Activated naive CD8-positive, alpha-beta T cell treated with anti-CD3 and anti-CD28 coated beads for 36 hours (primary cell): ENCODE results near the gene SEPHS2. TPM values are rescaled to one million over a fixed set of nuclear protein-coding genes. Genes with fewer than 3 reads are reported as not detected.
"Not testable (repeated sequence)": the region's sequence is repeated elsewhere in the genome, so short reads cannot be mapped to it uniquely, and the experiment has no call there.

Experiments used
- DNase-seq: peaks from one replicate; pipeline ENCODE4 v3.0.0; 2021
- H3K27ac Mint-ChIP-seq: one replicate; pipeline ENCODE4 v1.8.0; 2022; ENCODE audit warnings: mild to moderate bottlenecking, moderate library complexity, mixed read lengths
- H3K27me3 Mint-ChIP-seq: one replicate; pipeline ENCODE4 v1.8.0; 2022; ENCODE audit warnings: mild to moderate bottlenecking, mixed read lengths
- H3K36me3 Mint-ChIP-seq: one replicate; pipeline ENCODE4 v1.8.0; 2021; ENCODE audit warnings: mild to moderate bottlenecking, mixed read lengths
- H3K4me1 Mint-ChIP-seq: one replicate; pipeline ENCODE4 v1.8.0; 2021; ENCODE audit warnings: mixed read lengths
- H3K4me3 Mint-ChIP-seq: one replicate; pipeline ENCODE4 v1.8.0; 2022; ENCODE audit warnings: mild to moderate bottlenecking, moderate library complexity, mixed read lengths
- H3K9me3 Mint-ChIP-seq: one replicate; pipeline ENCODE4 v1.8.0; 2022; ENCODE audit warnings: mixed read lengths
- total RNA-seq, 2 experiments: library from RNA; stranded (reverse); gene quantifications; one replicate each; pipeline ENCODE4 v1.2.3, GENCODE V29; 2021

SEPHS2 gene
- total RNA-seq, 2 experiments from 2014 or later = 80.1 to 80.6 TPM

DNA sequence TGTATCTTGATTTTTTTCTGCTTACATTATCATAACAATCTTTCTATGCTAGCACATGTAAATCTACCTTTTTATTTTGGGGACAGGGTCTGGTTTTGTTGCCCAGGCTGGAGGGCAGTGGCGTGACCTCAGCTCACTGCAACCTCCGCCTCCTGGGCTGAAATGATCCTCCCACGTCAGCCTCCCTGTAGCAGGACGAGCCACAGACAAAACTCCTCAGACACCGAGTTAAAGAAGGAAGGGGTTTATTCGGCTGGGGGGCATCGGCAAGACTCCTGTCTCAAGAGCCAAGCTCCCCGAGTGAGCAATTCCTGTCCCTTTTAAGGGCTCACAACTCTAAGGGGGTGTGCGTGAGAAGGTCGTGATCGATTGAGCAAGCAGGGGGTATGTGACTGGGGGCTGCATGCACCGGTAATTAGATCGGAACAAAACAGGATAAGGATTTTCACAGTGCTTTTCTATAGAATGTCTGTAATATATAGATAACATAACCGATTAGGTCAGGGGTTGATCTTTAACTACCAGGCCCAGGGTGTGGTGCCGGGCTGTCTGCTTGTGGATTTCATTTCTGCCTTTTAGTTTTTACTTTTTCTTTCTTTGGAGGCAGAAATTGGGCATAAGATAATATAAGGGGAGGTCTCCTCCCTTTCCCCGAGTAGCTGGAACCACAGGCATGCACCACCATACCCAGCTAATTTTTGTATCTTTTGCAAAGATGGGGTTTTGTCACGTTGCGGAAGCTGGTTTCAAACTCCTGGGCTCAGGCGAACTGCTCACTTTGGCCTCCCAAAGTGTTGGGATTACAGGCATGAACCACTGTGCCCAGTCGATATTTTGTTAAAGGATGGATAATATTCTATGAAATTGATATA, 7.3 kb upstream of the SEPHS2 start:
- H3K4me1 Mint-ChIP-seq = peaks cover 46% of the 10 kb centered on the region
- DNase-seq, H3K9me3 Mint-ChIP-seq, H3K4me3 Mint-ChIP-seq, H3K27me3 Mint-ChIP-seq, H3K36me3 Mint-ChIP-seq, H3K27ac Mint-ChIP-seq: not testable (repeated sequence)

GRCh38 chr16:30449116-30449435, 3.4 kb upstream of the SEPHS2 start:
- no peak for DNase-seq
- H3K4me1 Mint-ChIP-seq = peaks cover 36% of the 10 kb centered on the region
- no peaks in the 10 kb centered on the region for H3K27me3 Mint-ChIP-seq
- peaks cover 16% of the 10 kb centered on the region for H3K36me3 Mint-ChIP-seq
- H3K27ac Mint-ChIP-seq = no peak overlapping the region
- no peak overlapping the region for H3K4me3 Mint-ChIP-seq
- H3K9me3 Mint-ChIP-seq = peaks cover 5% of the 10 kb centered on the region

GRCh38 chr16:30447512-30448226, 2.0 kb upstream of the SEPHS2 start:
- Mint-ChIP-seq H3K9me3 (peaks cover 5% of the 10 kb centered on the region), H3K4me1 (peaks cover 44% of the 10 kb centered on the region), H3K27ac (no peak overlapping the region), H3K36me3 (peaks cover 27% of the 10 kb centered on the region), H3K27me3 (no peaks in the 10 kb centered on the region), H3K4me3 (no peak overlapping the region)
- no peak for DNase-seq

DNA sequence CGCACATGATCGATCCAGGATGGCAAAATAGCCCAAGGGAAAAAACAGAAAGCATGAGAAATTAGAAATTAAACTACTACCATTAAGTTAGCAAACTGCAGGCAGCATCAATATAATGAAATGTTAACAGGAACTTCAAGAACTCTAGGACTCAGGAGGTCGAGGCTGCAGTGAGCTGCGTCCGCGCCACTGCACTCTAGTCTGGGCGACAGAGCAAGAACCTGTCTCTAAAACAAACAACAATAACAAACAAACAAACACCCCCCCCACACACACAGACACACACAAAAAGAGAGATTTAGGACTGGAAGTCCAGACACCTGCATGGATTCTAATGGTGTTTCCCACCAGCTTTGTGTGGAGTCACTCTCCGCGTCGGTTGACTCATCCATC, 525 bp upstream of the SEPHS2 start:
- Mint-ChIP-seq H3K36me3 (peaks cover 30% of the 10 kb centered on the region), H3K4me3 (peak overlapping the region; percentile 94), H3K27ac (peak overlapping the region; percentile 96), H3K27me3 (no peaks in the 10 kb centered on the region), H3K4me1 (peaks cover 42% of the 10 kb centered on the region), H3K9me3 (peaks cover 5% of the 10 kb centered on the region)
- DNase-seq = no peak

DNA sequence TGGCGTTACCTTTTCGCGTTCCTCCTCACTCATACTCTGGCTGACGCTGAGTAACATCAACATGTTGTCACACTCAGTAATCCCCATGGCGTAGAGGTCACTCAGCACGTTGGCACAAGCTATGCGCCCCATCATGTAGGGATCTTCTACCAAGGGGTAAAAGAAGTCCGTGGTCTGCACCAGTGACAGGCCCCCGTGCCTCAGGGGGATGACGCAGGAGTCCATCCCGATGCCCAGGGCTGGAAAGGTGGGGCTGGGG, 596 bp downstream of the SEPHS2 start:
- H3K36me3 Mint-ChIP-seq = peaks cover 30% of the 10 kb centered on the region
- H3K27me3 Mint-ChIP-seq = no peaks in the 10 kb centered on the region

GRCh38 chr16:30444231-30445148, 1.2 kb downstream of the SEPHS2 start:
- H3K9me3 Mint-ChIP-seq = peaks cover 5% of the 10 kb centered on the region
- DNase-seq = no peak
- no peaks in the 10 kb centered on the region for H3K27me3 Mint-ChIP-seq
- H3K4me1 Mint-ChIP-seq = peaks cover 31% of the 10 kb centered on the region
- H3K36me3 Mint-ChIP-seq = peaks cover 30% of the 10 kb centered on the region
- peak overlapping the region; percentile 94 for H3K4me3 Mint-ChIP-seq
- peak overlapping the region; percentile 83 for H3K27ac Mint-ChIP-seq

More for the DNA sequence above, 596 bp downstream of the SEPHS2 start:
- DNase-seq = no peak
- H3K9me3 Mint-ChIP-seq = peaks cover 5% of the 10 kb centered on the region
- peak overlapping the region; percentile 83 for H3K27ac Mint-ChIP-seq
- peaks cover 32% of the 10 kb centered on the region for H3K4me1 Mint-ChIP-seq
- peak overlapping the region; percentile 94 for H3K4me3 Mint-ChIP-seq

GRCh38 chr16:30443631-30444030, 2.0 kb downstream of the SEPHS2 start:
- no peak for DNase-seq
- peaks cover 30% of the 10 kb centered on the region for H3K36me3 Mint-ChIP-seq
- peak overlapping the region; percentile 94 for H3K4me3 Mint-ChIP-seq
- peaks cover 5% of the 10 kb centered on the region for H3K9me3 Mint-ChIP-seq
- H3K27ac Mint-ChIP-seq = no peak overlapping the region
- H3K4me1 Mint-ChIP-seq = peaks cover 31% of the 10 kb centered on the region
- H3K27me3 Mint-ChIP-seq = no peaks in the 10 kb centered on the region

- no peak for DNase-seq
- Mint-ChIP-seq H3K4me3 (no peak overlapping the region), H3K36me3 (peaks cover 22% of the 10 kb centered on the region), H3K27ac (no peak overlapping the region), H3K4me1 (peaks cover 21% of the 10 kb centered on the region), H3K9me3 (no peaks in the 10 kb centered on the region), H3K27me3 (no peaks in the 10 kb centered on the region)
These were observed 5.8 kb downstream of the SEPHS2 start for GRCh38 chr16:30439720-30440348.

- H3K36me3 Mint-ChIP-seq = peaks cover 12% of the 10 kb centered on the region
- H3K9me3 Mint-ChIP-seq = no peaks in the 10 kb centered on the region
- no peak for DNase-seq
- peaks cover 17% of the 10 kb centered on the region for H3K4me1 Mint-ChIP-seq
- H3K27ac Mint-ChIP-seq = no peak overlapping the region
- H3K27me3 Mint-ChIP-seq = no peaks in the 10 kb centered on the region
- no peak overlapping the region for H3K4me3 Mint-ChIP-seq
These were observed 6.8 kb downstream of the SEPHS2 start for GRCh38 chr16:30438835-30439234.

- no peaks in the 10 kb centered on the region for H3K9me3 Mint-ChIP-seq
- H3K4me1 Mint-ChIP-seq = peaks cover 8% of the 10 kb centered on the region
- no peaks in the 10 kb centered on the region for H3K27me3 Mint-ChIP-seq
- H3K4me3 Mint-ChIP-seq = no peak overlapping the region
- peaks cover 3% of the 10 kb centered on the region for H3K36me3 Mint-ChIP-seq
- no peak for DNase-seq
- H3K27ac Mint-ChIP-seq = no peak overlapping the region
These were observed 8.1 kb downstream of the SEPHS2 start for GRCh38 chr16:30437511-30438046.

GRCh38 chr16:30434852-30435251, 10.8 kb downstream of the SEPHS2 start:
- Mint-ChIP-seq H3K4me3 (no peak overlapping the region), H3K27ac (peak overlapping the region; percentile 11), H3K4me1 (peaks cover 8% of the 10 kb centered on the region), H3K27me3 (no peaks in the 10 kb centered on the region), H3K9me3 (no peaks in the 10 kb centered on the region), H3K36me3 (no peaks in the 10 kb centered on the region)
- peak; percentile 66 for DNase-seq

DNA sequence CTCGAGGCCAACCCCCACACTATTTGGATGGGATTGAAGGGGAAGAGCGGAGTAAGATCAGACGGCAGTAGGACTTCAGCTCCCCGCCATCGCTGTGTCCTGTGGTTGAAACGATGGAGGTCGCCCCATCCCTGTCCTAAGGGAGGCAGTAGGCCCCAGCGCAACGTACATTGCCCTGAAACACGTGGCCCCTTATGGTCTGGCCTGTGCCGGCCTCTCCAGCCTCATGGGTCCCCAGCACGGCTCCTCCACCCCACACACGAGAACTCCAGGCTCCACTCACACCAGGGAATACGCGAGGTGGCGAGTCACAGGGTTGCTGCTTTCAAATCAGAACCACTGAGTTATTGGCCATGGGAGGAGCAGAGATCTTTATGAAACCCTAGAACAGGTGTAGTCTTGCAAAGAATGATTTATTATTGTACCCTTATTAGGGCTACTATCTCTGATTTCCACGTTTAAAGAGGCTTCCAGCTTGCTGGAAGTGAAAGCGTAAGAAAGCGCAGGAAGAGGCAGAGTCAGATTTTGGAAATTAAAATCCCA, 15.2 kb downstream of the SEPHS2 start:
- Mint-ChIP-seq H3K27me3 (no peaks in the 10 kb centered on the region), H3K4me1 (peaks cover 25% of the 10 kb centered on the region), H3K27ac (no peak overlapping the region), H3K36me3 (peaks cover 27% of the 10 kb centered on the region), H3K4me3 (no peak overlapping the region), H3K9me3 (no peaks in the 10 kb centered on the region)
- DNase-seq = no peak

DNA sequence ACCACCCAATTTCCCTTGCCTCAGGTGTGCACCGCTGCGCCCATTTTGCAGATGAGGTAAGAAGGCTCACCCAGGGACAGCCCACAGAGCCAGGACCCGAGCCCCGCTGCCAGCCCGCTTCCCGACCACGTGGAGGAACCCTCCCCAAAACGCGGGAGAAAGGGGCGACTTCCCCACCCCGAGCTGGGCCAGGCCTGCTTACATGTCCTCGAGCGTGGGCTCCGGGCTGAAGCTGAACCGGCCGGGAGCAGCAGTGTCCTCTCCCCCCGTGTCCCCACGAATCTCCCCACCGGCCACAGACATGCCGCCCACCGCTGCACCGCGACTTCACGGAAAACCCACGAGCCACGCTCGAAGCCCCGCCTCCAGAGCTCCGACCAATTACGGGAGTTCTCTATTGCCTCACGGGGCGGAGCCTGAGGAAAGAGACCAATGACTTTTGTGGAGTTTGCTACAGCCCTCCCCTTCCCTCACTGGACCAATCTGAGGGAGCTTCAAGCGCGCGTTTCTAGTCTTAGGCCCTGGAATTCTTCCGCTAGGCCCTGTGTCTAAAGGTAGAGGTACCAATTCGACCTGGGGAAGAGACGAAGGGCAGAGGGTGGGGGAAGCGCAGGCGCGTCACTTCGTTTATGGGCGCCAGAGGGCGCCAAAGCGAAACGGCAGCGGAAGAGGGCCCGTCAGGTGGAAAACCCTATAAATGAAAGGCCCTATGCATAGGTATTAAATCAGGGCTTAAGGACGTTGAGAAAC, 15.8 kb downstream of the SEPHS2 start, which contains the start of gene DCTPP1:
DCTPP1 (minus strand) TSS at position 353 of the 750 bp plus-strand sequence; CDS start at position 303, 50 bp downstream.
- Mint-ChIP-seq H3K27me3 (no peaks in the 10 kb centered on the region), H3K36me3 (peaks cover 28% of the 10 kb centered on the region), H3K4me3 (no peak within 1 kb of the TSS), H3K9me3 (no peaks in the 10 kb centered on the region), H3K4me1 (peaks cover 24% of the 10 kb centered on the region), H3K27ac (no peak within 1 kb of the TSS)
- peak; percentile 95 for DNase-seq

- peaks cover 22% of the 10 kb centered on the region for H3K4me1 Mint-ChIP-seq
- no peaks in the 10 kb centered on the region for H3K27me3 Mint-ChIP-seq
- no peak overlapping the region for H3K4me3 Mint-ChIP-seq
- H3K27ac Mint-ChIP-seq = no peak overlapping the region
- DNase-seq = no peak
- H3K36me3 Mint-ChIP-seq = peaks cover 33% of the 10 kb centered on the region
- H3K9me3 Mint-ChIP-seq = no peaks in the 10 kb centered on the region
These were observed 16.3 kb downstream of the SEPHS2 start for GRCh38 chr16:30429418-30429677.
